GM15510 (cell line): ENCODE results near the gene TMC5.

Source experiments
- POLR2A ChIP-seq: IDR thresholded peaks from 3 replicates; pipeline ENCODE4 v1.6.1; 2011; ENCODE audit warnings: borderline replicate concordance; ENCODE audit not compliant: insufficient read length; ENCODE audit errors: extremely low read depth

The TMC5 gene

GRCh38 chr16:19417640-19418039 lies at the start of gene TMC5:
Gene TMC5, plus strand, starts transcription at chr16:19417883. Its CDS starts 22,156 bp downstream, at chr16:19440039.
- TF ChIP-seq POLR2A: no peak

- TF ChIP-seq POLR2A: no peak
These were observed 43.3 kb upstream of the TMC5 start for GRCh38 chr16:19374402-19374801.

DNA sequence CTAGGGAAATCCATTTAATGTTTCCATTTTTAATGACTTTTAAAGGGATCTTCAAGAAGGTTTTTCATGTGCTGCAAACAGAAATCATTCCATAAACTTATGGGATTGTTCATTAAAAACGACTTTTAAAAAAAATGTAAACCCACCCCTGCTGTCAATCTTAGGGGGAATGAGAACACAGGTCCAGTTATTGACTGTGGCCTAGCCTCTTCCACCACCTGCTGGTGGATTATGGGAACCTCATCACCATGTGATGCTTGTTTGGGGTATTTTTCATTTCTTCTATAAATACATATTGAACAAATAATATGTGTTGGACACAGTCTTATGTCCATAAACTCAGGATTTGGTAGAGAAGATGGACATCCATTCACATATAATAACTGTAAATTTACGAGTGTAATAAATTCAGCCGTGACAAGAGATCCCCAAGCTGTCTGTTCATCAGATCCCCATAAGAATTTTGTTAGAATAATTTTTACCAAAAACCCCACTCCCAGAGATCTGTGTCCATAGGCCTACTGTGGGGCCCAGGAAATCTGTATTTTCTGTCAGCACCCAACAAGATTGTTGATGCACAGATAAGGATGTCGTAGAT lies 42.0 kb upstream of the TMC5 start:
- TF ChIP-seq POLR2A: no peak

DNA sequence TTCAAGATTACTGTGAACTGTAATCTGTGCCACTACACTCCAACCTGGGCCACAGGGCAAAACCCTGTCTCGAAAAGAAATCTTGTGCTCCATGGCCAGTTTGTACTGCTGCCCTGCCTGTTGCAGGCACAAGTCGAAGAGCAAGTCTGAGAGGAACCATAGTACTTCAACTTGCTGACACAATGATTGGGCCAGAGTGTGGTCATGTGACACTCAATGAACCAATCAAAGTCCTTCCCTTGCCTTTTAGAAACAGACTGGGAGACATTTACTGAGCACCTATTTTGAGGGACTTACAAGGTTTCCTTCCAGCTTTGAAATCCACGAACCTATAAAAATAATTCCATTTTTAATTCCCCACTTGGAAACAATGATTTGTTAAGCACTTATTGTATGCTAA lies 39.8 kb upstream of the TMC5 start:
- no peak for TF ChIP-seq POLR2A

GRCh38 chr16:19378511-19378910 lies 39.2 kb upstream of the TMC5 start:
- TF ChIP-seq POLR2A: no peak

GRCh38 chr16:19379838-19380237 lies 37.8 kb upstream of the TMC5 start:
- TF ChIP-seq POLR2A: no peak

- no peak for TF ChIP-seq POLR2A
These were observed 37.4 kb upstream of the TMC5 start for GRCh38 chr16:19380328-19380727.

DNA sequence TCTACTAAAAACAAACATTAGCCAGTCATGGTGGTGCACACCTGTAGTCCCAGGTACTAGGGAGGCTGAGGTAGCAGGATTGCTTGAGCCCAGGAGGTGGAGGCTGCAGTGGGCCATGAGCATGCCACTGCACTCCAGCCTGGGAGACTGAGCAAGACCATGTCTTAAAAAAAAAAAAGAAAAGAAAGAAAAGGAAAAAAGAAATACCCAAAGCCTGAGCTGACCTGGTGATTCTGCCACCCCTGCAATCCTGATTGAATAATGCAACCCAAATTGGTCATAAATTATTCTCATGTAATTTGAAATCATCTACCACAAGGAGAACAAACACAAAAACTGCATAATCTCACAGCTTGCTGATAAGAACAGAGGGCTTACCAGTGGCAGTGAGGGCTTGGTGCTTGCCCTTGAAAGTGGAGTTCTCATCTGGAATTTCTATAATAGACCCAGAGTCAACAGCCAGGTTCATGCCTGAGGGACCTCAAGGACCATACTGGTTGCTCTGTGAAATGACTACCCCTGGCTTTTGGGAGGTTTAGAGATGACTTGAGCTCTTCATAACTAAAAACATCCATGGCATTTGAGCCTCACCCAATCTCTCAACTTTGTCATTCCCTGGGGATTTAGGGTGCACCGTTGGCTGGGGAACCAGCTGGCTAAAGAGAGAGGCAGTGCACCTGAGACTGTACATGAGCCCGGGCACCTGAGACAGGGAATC lies 35.4 kb upstream of the TMC5 start:
- no peak for TF ChIP-seq POLR2A

GRCh38 chr16:19382887-19383816 lies 34.5 kb upstream of the TMC5 start:
- no peak for TF ChIP-seq POLR2A

DNA sequence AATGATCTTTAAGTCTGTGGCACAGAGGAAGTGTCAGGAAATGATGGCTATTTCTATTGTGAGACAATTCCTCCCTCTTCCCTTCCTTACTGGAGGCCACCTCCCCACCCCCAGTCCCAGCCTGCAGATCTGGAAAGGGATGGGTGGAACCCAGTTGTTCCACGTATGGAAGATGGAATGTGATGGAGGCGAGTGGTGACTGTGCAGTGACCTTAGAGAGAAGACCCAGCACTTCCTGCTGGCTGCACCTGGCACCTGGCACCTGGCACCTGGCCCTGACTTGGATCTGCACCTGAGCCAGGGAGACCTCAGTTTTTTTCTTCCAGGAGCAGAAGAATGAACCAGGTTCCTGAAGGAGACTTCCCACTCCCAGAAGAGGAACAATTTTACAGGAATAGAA lies 33.0 kb upstream of the TMC5 start:
- no peak for TF ChIP-seq POLR2A

DNA sequence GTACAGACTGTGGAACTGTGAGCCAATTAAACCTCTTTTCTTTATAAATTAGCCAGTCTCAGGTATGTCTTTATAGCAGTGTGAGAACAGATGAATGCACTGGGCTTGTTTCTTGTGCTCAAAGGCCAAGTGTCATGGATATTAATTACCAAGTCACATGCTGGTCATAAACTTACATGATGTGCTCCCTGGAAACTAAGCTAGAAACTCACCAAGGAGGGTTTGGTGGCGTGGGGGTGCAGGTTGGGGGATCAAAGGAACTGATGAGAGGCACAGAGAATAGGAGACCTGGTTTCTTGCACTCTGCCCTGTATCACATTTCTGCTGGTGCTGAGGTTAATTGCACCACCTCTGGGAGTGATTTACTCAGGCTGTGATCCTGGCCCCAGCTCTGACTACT lies 31.2 kb upstream of the TMC5 start:
- TF ChIP-seq POLR2A: no peak

- TF ChIP-seq POLR2A: no peak
These were observed 28.4 kb upstream of the TMC5 start for GRCh38 chr16:19389246-19389645.

GRCh38 chr16:19392352-19392751 lies 25.3 kb upstream of the TMC5 start:
- no peak for TF ChIP-seq POLR2A

- TF ChIP-seq POLR2A: no peak
These were observed 24.2 kb upstream of the TMC5 start for GRCh38 chr16:19393226-19394111.
